Trophoblast cell (in vitro differentiated cells and primary cell): Measurements from ENCODE around the gene HMG20B.

Experiments used
- DNase-seq, 2 donors: peaks; one replicate each; pipeline ENCODE4 v3.0.0-alpha.2; 2016
- H2AFZ ChIP-seq: 2 replicates; pipeline ENCODE4 v1.6.1; 2013; ENCODE audit warnings: low read length, moderate library complexity, mild to moderate bottlenecking; ENCODE audit not compliant: insufficient read depth, poor library complexity
- H2AK5ac ChIP-seq: 2 replicates; pipeline ENCODE4 v1.6.1; 2013; ENCODE audit warnings: mild to moderate bottlenecking, low read length
- H2BK120ac ChIP-seq: 2 replicates; pipeline ENCODE4 v1.6.1; 2013; ENCODE audit warnings: low read length, mild to moderate bottlenecking, moderate library complexity; ENCODE audit not compliant: insufficient read depth, poor library complexity
- H2BK12ac ChIP-seq: 2 replicates; pipeline ENCODE4 v1.6.1; 2013; ENCODE audit warnings: mild to moderate bottlenecking, low read length, moderate library complexity
- H2BK5ac ChIP-seq: 2 replicates; pipeline ENCODE4 v1.6.1; 2013; ENCODE audit warnings: low read length, low read depth, moderate library complexity, mild to moderate bottlenecking; ENCODE audit not compliant: poor library complexity
- H3K14ac ChIP-seq: 2 replicates; pipeline ENCODE4 v1.6.1; 2013; ENCODE audit warnings: mild to moderate bottlenecking, low read length
- H3K18ac ChIP-seq: 2 replicates; pipeline ENCODE4 v1.6.1; 2013; ENCODE audit warnings: mild to moderate bottlenecking, low read length
- H3K23ac ChIP-seq: 2 replicates; pipeline ENCODE4 v1.6.1; 2013; ENCODE audit warnings: low read length
- H3K27ac ChIP-seq: 2 replicates; pipeline ENCODE4 v1.5.1; 2013; ENCODE audit warnings: low read depth, mild to moderate bottlenecking, inconsistent platforms, low read length, moderate library complexity
- H3K27me3 ChIP-seq: 2 replicates; pipeline ENCODE4 v1.6.1; 2013; ENCODE audit warnings: inconsistent platforms, mild to moderate bottlenecking, low read length, moderate library complexity; ENCODE audit not compliant: insufficient read depth
- H3K36me3 ChIP-seq, 2 experiments: 1 replicate in 1 of 2; 2 replicates in 1 of 2; pipeline ENCODE4 v1.6.1; 2013; ENCODE audit warnings: low read length in 2 of 2, mild to moderate bottlenecking in 2 of 2, moderate library complexity in 1 of 2; ENCODE audit not compliant: insufficient read depth in 2 of 2, control insufficient read depth in 1 of 2
- H3K4ac ChIP-seq: 2 replicates; pipeline ENCODE4 v1.6.1; 2013; ENCODE audit warnings: low read depth, mild to moderate bottlenecking, low read length, moderate library complexity
- H3K4me1 ChIP-seq, 2 experiments: 1 replicate in 1 of 2; 2 replicates in 1 of 2; pipeline ENCODE4 v1.6.1; 2013; ENCODE audit warnings: low read length in 2 of 2, mild to moderate bottlenecking in 2 of 2, moderate library complexity in 1 of 2; ENCODE audit not compliant: insufficient read depth in 2 of 2, control insufficient read depth in 1 of 2
- H3K4me2 ChIP-seq: 2 replicates; pipeline ENCODE4 v1.6.1; 2013; ENCODE audit warnings: inconsistent platforms, mild to moderate bottlenecking, low read length, moderate library complexity
- H3K4me3 ChIP-seq: 2 replicates; pipeline ENCODE4 v1.5.1; 2013; ENCODE audit warnings: mild to moderate bottlenecking, low read depth, low read length, inconsistent platforms
- H3K79me1 ChIP-seq: one replicate; pipeline ENCODE4 v1.6.1; 2013; ENCODE audit warnings: low read length
- H3K79me2 ChIP-seq: 2 replicates; pipeline ENCODE4 v1.6.1; 2013; ENCODE audit warnings: low read length, mild to moderate bottlenecking; ENCODE audit not compliant: control insufficient read depth, insufficient read depth, poor library complexity
- H3K9ac ChIP-seq: 2 replicates; pipeline ENCODE4 v1.6.1; 2013; ENCODE audit warnings: mild to moderate bottlenecking, low read length
- H3K9me3 ChIP-seq: 2 replicates; pipeline ENCODE4 v1.6.1; 2013; ENCODE audit warnings: low read depth, mild to moderate bottlenecking, control low read depth, inconsistent platforms, low read length; ENCODE audit not compliant: insufficient read depth
- H4K12ac ChIP-seq: 2 replicates; pipeline ENCODE4 v1.6.1; 2013; ENCODE audit warnings: low read depth, mild to moderate bottlenecking, low read length, moderate library complexity
- H4K8ac ChIP-seq: 2 replicates; pipeline ENCODE4 v1.6.1; 2013; ENCODE audit warnings: low read depth, mild to moderate bottlenecking, low read length, moderate library complexity
- H4K91ac ChIP-seq: one replicate; pipeline ENCODE4 v1.6.1; 2013; ENCODE audit warnings: low read depth, mild to moderate bottlenecking, low read length, moderate library complexity
- WGBS: extraction: QIAGEN DNeasy Blood & Tissue Kit; methylation state at CpG from one replicate; pipeline ENCODE4 v1.1.7; 2013; ENCODE audit warnings: missing lambda C conversion rate; ENCODE audit not compliant: insufficient read length, insufficient coverage; ENCODE audit errors: extremely low coverage; 5-methylcytosine and 5-hydroxymethylcytosine counted together

HMG20B gene

GRCh38 chr19:3555653-3556422 is 16.9 kb upstream of the HMG20B start:
- H3K4me2 ChIP-seq = peak overlapping the region; percentile 69
- H3K14ac ChIP-seq = no peak overlapping the region
- peak overlapping the region; percentile 5 for H4K12ac ChIP-seq
- H3K79me1 ChIP-seq = peaks cover 21% of the 10 kb centered on the region
- peaks cover 22 to 26% of the 10 kb centered on the region in 2 experiments for H3K4me1 ChIP-seq
- no peak overlapping the region for H2BK5ac ChIP-seq
- no peak overlapping the region for H2BK120ac ChIP-seq
- peak overlapping the region; percentile 91 for H3K4me3 ChIP-seq
- peak overlapping the region; percentile 1 for H3K18ac ChIP-seq
- DNase-seq = peak in 1 of 2 donors; percentile 46
- no CpG with 5 or more reads among the region's 15 CpGs for WGBS
- no peak overlapping the region for H4K91ac ChIP-seq
- H3K9ac ChIP-seq = no peak overlapping the region
- no peak overlapping the region for H2AFZ ChIP-seq
- H3K23ac ChIP-seq = no peak overlapping the region
- no peak overlapping the region for H2BK12ac ChIP-seq
- peaks cover 28% of the 10 kb centered on the region for H3K79me2 ChIP-seq
- peak overlapping the region; percentile 16 for H3K4ac ChIP-seq
- no peaks in the 10 kb centered on the region for H3K9me3 ChIP-seq
- no peak overlapping the region for H3K27ac ChIP-seq
- peaks cover 9 to 12% of the 10 kb centered on the region in 2 experiments for H3K36me3 ChIP-seq
- H2AK5ac ChIP-seq = no peak overlapping the region
- H3K27me3 ChIP-seq = no peaks in the 10 kb centered on the region
- no peak overlapping the region for H4K8ac ChIP-seq

- peak overlapping the region; percentile 11 for H3K27ac ChIP-seq
- no CpG with 5 or more reads among the region's 9 CpGs for WGBS
- DNase-seq = peak in 1 of 2 donors; percentile 28
These were observed 16.2 kb upstream of the HMG20B start for GRCh38 chr19:3556423-3556977.

GRCh38 chr19:3556978-3557460 is 15.7 kb upstream of the HMG20B start:
- H2BK120ac ChIP-seq = peak overlapping the region; percentile 21
- peak overlapping the region; percentile 86 for H3K14ac ChIP-seq
- peak; percentile 47 to 60 for DNase-seq
- H3K9me3 ChIP-seq = no peaks in the 10 kb centered on the region
- no peak overlapping the region for H3K23ac ChIP-seq
- H3K27ac ChIP-seq = peak overlapping the region; percentile 34
- H3K4me3 ChIP-seq = peak overlapping the region; percentile 91
- peak overlapping the region; percentile 73 for H3K9ac ChIP-seq
- H2AK5ac ChIP-seq = peak overlapping the region; percentile 36
- peaks cover 22 to 26% of the 10 kb centered on the region in 2 experiments for H3K4me1 ChIP-seq
- H3K27me3 ChIP-seq = no peaks in the 10 kb centered on the region
- no peak overlapping the region for H2AFZ ChIP-seq
- peaks cover 21% of the 10 kb centered on the region for H3K79me1 ChIP-seq
- H3K4ac ChIP-seq = peak overlapping the region; percentile 91
- peak overlapping the region; percentile 46 for H4K91ac ChIP-seq
- peaks cover 28% of the 10 kb centered on the region for H3K79me2 ChIP-seq
- no peak overlapping the region for H4K12ac ChIP-seq
- WGBS = no CpG with 5 or more reads among the region's 60 CpGs
- H3K18ac ChIP-seq = peak overlapping the region; percentile 85
- peak overlapping the region; percentile 18 for H4K8ac ChIP-seq
- H3K36me3 ChIP-seq = peaks cover 0 to 3% of the 10 kb centered on the region in 2 experiments
- H2BK5ac ChIP-seq = peak overlapping the region; percentile 24
- no peak overlapping the region for H2BK12ac ChIP-seq
- H3K4me2 ChIP-seq = peak overlapping the region; percentile 69

More at GRCh38 chr19:3556423-3556977, 16.2 kb upstream of the HMG20B start:
- Histone ChIP-seq H2BK5ac (peak overlapping the region; percentile 9), H2AFZ (no peak overlapping the region), H3K4me1 (peaks cover 22 to 26% of the 10 kb centered on the region in 2 experiments), H3K4me2 (peak overlapping the region; percentile 69), H3K9ac (peak overlapping the region; percentile 45), H2BK12ac (no peak overlapping the region), H3K4ac (peak overlapping the region; percentile 91), H4K91ac (peak overlapping the region; percentile 46), H4K12ac (peak overlapping the region; percentile 13), H3K9me3 (no peaks in the 10 kb centered on the region), H3K79me1 (peaks cover 21% of the 10 kb centered on the region), H2AK5ac (peak overlapping the region; percentile 36), H3K23ac (no peak overlapping the region), H4K8ac (peak overlapping the region; percentile 30), H3K4me3 (peak overlapping the region; percentile 91), H2BK120ac (peak overlapping the region; percentile 21), H3K36me3 (peaks cover 2 to 5% of the 10 kb centered on the region in 2 experiments), H3K79me2 (peaks cover 28% of the 10 kb centered on the region), H3K27me3 (no peaks in the 10 kb centered on the region), H3K14ac (peak overlapping the region; percentile 86), H3K18ac (peak overlapping the region; percentile 85)

GRCh38 chr19:3557461-3558248 is 15.1 kb upstream of the HMG20B start, which contains the start of gene MFSD12:
Gene MFSD12 (minus strand): TSS chr19:3557586. CDS start chr19:3557403, 183 bp downstream.
- peaks cover 28% of the 10 kb centered on the region for H3K79me2 ChIP-seq
- no peaks in the 10 kb centered on the region for H3K27me3 ChIP-seq
- H3K18ac ChIP-seq = peak within 1 kb of the TSS; percentile 85
- H3K27ac ChIP-seq = peak within 1 kb of the TSS; percentile 72
- no peaks in the 10 kb centered on the region for H3K9me3 ChIP-seq
- H3K9ac ChIP-seq = peak within 1 kb of the TSS; percentile 73
- DNase-seq = peak; percentile 95 to 97
- H3K36me3 ChIP-seq = peaks cover 0 to 3% of the 10 kb centered on the region in 2 experiments
- peak within 1 kb of the TSS; percentile 87 for H3K14ac ChIP-seq
- H2BK5ac ChIP-seq = peak within 1 kb of the TSS; percentile 94
- peak within 1 kb of the TSS; percentile 91 for H3K4me2 ChIP-seq
- peak within 1 kb of the TSS; percentile 89 for H2AFZ ChIP-seq
- H3K4ac ChIP-seq = peak within 1 kb of the TSS; percentile 91
- peak within 1 kb of the TSS; percentile 88 for H2BK120ac ChIP-seq
- peaks cover 21% of the 10 kb centered on the region for H3K79me1 ChIP-seq
- peak within 1 kb of the TSS; percentile 91 for H4K8ac ChIP-seq
- peak within 1 kb of the TSS; percentile 66 for H4K12ac ChIP-seq
- peaks cover 21 to 25% of the 10 kb centered on the region in 2 experiments for H3K4me1 ChIP-seq
- peak within 1 kb of the TSS; percentile 95 for H4K91ac ChIP-seq
- H2AK5ac ChIP-seq = peak within 1 kb of the TSS; percentile 36
- H3K23ac ChIP-seq = no peak within 1 kb of the TSS
- peak within 1 kb of the TSS; percentile 91 for H2BK12ac ChIP-seq
- peak within 1 kb of the TSS; percentile 91 for H3K4me3 ChIP-seq
- whole genome bisulfite sequencing = no CpG with 5 or more reads among the region's 81 CpGs
